Vagina (tissue), 2 donors: ENCODE measurements around the gene RCAN1. TPM values are rescaled to one million over a fixed set of nuclear protein-coding genes. Genes with fewer than 3 reads are reported as not detected.

Experiments used
- DNase-seq, 2 donors: peaks; one replicate each; pipeline ENCODE4 v3.0.0-alpha.2; 2017; ENCODE audit errors: extremely low spot score in 2 of 2
- H3K27ac ChIP-seq: fragments of 200-600 bp; sonication (generic); one replicate; pipeline ENCODE4 v1.5.1; 2019
- H3K27me3 ChIP-seq: fragments of 200-600 bp; sonication (generic); one replicate; pipeline ENCODE4 v1.5.1; 2019
- H3K36me3 ChIP-seq, 2 donors: fragments of 200-600 bp; sonication (generic); one replicate each; pipeline ENCODE4 v1.5.1; 2017 to 2019
- H3K4me1 ChIP-seq: fragments of 200-600 bp; sonication (generic); one replicate; pipeline ENCODE4 v1.5.1; 2019
- H3K4me3 ChIP-seq, 2 donors: fragments of 200-600 bp; sonication (generic); 1 replicate in 1 of 2; 2 replicates in 1 of 2; pipeline ENCODE4 v1.5.1; 2016 to 2019
- H3K9me3 ChIP-seq: fragments of 200-600 bp; sonication (generic); one replicate; pipeline ENCODE4 v1.5.1; 2019
- POLR2A ChIP-seq, 2 donors: fragments of 450-650 bp; IDR thresholded peaks; one replicate each; pipeline ENCODE4 v1.6.1; 2017; ENCODE audit warnings: antibody characterized with exemption in 2 of 2, mild to moderate bottlenecking in 2 of 2, moderate library complexity in 2 of 2
- POLR2AphosphoS5 ChIP-seq, 2 donors: sonication (generic); formaldehyde crosslinking; IDR thresholded peaks; one replicate each; pipeline ENCODE4 v1.9.0; 2017; ENCODE audit warnings: antibody characterized with exemption in 2 of 2, mild to moderate bottlenecking in 2 of 2, low read depth in 1 of 2; ENCODE audit not compliant: insufficient read depth in 1 of 2
- intact Hi-C: fragments of 100-400 bp; cut with DNase I; formaldehyde crosslinking; loops from one replicate; pipeline ENCODE4 v1.15.1; 2023
- total RNA-seq: library from RNA; depleted of rRNA; stranded (reverse); fragments of >200 nt; gene quantifications from one replicate; pipeline ENCODE4 v1.2.3, GENCODE V29; 2016
- TF ChIP-seq, protein P1 (sequence below), 3 experiments: fragments of 450-650 bp in 2 of 3; fragments of 200-600 bp in 1 of 3; sonication (generic) in 1 of 3; IDR thresholded peaks; one replicate each; pipeline ENCODE4 v1.5.1; 2017 to 2019; ENCODE audit warnings: antibody characterized with exemption in 3 of 3, mild to moderate bottlenecking in 2 of 3, moderate library complexity in 2 of 3

Gene RCAN1
- total RNA-seq, 1 donor from 2014 or later, result 29.2 TPM

GRCh38 chr21:34621434-34622350 is 6.8 kb upstream of the RCAN1 start:
- H3K4me3 ChIP-seq, result no peak overlapping the region
- intact Hi-C loops, result no loop called here
- no peak for DNase-seq
- no peak for TF ChIP-seq POLR2A (IDR thresholded peaks at IDR 0.05)
- TF ChIP-seq POLR2AphosphoS5 (IDR thresholded peaks at IDR 0.05; ENCODE audit: insufficient read depth in 1 of 2, low read depth in 1 of 2), result no peak
- TF ChIP-seq, protein P1, sequence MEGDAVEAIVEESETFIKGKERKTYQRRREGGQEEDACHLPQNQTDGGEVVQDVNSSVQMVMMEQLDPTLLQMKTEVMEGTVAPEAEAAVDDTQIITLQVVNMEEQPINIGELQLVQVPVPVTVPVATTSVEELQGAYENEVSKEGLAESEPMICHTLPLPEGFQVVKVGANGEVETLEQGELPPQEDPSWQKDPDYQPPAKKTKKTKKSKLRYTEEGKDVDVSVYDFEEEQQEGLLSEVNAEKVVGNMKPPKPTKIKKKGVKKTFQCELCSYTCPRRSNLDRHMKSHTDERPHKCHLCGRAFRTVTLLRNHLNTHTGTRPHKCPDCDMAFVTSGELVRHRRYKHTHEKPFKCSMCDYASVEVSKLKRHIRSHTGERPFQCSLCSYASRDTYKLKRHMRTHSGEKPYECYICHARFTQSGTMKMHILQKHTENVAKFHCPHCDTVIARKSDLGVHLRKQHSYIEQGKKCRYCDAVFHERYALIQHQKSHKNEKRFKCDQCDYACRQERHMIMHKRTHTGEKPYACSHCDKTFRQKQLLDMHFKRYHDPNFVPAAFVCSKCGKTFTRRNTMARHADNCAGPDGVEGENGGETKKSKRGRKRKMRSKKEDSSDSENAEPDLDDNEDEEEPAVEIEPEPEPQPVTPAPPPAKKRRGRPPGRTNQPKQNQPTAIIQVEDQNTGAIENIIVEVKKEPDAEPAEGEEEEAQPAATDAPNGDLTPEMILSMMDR (IDR thresholded peaks at IDR 0.05), result no peak
- H3K4me1 ChIP-seq, result no peaks in the 10 kb centered on the region
- no peak overlapping the region for H3K27ac ChIP-seq
- no peaks in the 10 kb centered on the region for H3K27me3 ChIP-seq
- no peaks in the 10 kb centered on the region for H3K36me3 ChIP-seq
- H3K9me3 ChIP-seq, result no peaks in the 10 kb centered on the region

DNA sequence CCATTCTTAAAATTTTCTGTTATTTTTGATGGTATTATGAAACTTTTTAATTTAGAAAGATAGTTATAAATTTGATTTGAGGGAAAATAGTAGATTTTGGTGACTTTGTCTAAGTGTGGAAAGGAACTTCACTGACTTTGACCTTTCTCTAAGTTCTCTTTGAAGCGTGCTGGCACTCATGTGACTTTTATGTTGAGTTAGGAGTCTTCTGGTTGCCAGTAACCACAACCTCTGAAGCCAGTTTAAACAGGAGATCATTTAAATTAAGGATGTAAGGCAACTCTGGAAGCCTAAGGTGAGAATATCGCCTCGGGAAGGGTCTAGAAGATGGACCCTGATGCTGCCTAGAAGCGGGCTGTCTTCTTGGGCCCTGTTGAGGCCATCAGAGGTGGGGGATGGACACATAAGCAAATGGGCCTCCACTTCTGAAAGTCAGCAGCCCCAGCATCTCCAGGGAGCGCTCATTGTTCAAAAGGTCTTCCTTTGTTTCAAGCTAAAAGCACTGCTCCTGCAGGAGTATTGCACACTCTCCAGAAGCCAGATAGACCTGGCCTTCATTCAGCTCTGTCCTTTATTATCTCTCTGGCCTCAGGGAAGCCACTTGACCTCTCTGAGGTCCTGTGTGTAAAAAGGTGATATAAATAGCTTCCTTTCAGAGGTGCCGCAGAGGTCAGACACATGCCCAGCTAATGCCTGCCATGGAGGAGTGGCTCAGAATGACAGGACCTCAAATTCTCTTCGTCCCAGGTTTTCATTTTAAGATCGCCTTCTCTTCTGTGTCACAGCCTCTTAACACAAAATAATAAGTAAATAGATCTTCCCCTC is 5.1 kb upstream of the RCAN1 start:
- H3K36me3 ChIP-seq, result no peaks in the 10 kb centered on the region
- H3K4me3 ChIP-seq, result no peak overlapping the region
- H3K27me3 ChIP-seq, result no peaks in the 10 kb centered on the region
- no peaks in the 10 kb centered on the region for H3K9me3 ChIP-seq
- DNase-seq, result no peak
- H3K4me1 ChIP-seq, result peaks cover 4% of the 10 kb centered on the region
- no peak overlapping the region for H3K27ac ChIP-seq
- intact Hi-C loops, result loop anchor here (5.0 kb wide), 1 partner anchor 703 kb away; the partner anchor contains the start of gene ATP5PO
- TF ChIP-seq POLR2A (IDR thresholded peaks at IDR 0.05) (no peak), POLR2AphosphoS5 (IDR thresholded peaks at IDR 0.05; ENCODE audit: insufficient read depth in 1 of 2, low read depth in 1 of 2) (no peak)
- TF ChIP-seq, protein P1 (IDR thresholded peaks at IDR 0.05), result no peak

DNA sequence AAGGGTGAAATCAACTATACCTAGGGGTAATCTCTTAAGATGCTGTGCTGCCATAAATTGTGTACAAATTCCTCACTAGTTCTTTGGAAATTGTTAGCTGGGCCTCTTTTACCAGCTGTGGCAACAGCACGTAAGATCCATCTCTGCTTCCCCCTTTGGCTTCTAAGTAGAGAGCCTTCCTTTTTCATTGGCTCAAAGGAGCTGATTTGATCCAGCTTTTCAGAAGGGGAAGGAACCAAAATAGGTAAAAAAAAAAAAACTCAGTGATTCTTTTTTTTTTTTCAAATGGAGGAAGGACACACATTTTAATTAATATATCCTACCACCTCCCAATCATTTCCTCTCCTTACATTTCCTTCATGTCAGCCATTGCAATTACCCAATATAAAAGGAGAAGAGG is 4.0 kb upstream of the RCAN1 start:
- H3K27ac ChIP-seq, result no peak overlapping the region
- no peaks in the 10 kb centered on the region for H3K9me3 ChIP-seq
- no peaks in the 10 kb centered on the region for H3K27me3 ChIP-seq
- H3K4me1 ChIP-seq, result peaks cover 8% of the 10 kb centered on the region
- intact Hi-C loops, result loop anchor here (5.0 kb wide), 1 partner anchor 702 kb away; the partner anchor contains the start of gene ATP5PO
- H3K36me3 ChIP-seq, result no peaks in the 10 kb centered on the region
- TF ChIP-seq, protein P1 (IDR thresholded peaks at IDR 0.05), result no peak
- no peak for TF ChIP-seq POLR2AphosphoS5 (IDR thresholded peaks at IDR 0.05; ENCODE audit: insufficient read depth in 1 of 2, low read depth in 1 of 2)
- no peak for TF ChIP-seq POLR2A (IDR thresholded peaks at IDR 0.05)
- DNase-seq, result no peak
- no peak overlapping the region for H3K4me3 ChIP-seq

- Histone ChIP-seq H3K36me3 (no peaks in the 10 kb centered on the region), H3K27ac (no peak overlapping the region), H3K4me3 (no peak overlapping the region), H3K4me1 (peaks cover 19% of the 10 kb centered on the region), H3K27me3 (no peaks in the 10 kb centered on the region), H3K9me3 (no peaks in the 10 kb centered on the region)
- TF ChIP-seq, protein P1 (IDR thresholded peaks at IDR 0.05), result no peak
- TF ChIP-seq POLR2AphosphoS5 (IDR thresholded peaks at IDR 0.05; ENCODE audit: insufficient read depth in 1 of 2, low read depth in 1 of 2) (no peak), POLR2A (IDR thresholded peaks at IDR 0.05) (no peak)
- intact Hi-C loops, result loop anchor here (5.0 kb wide), 1 partner anchor 701 kb away; the partner anchor contains the start of gene ATP5PO
- DNase-seq, result no peak
Measured at GRCh38 chr21:34617753-34618339, 2.9 kb upstream of the RCAN1 start.
